ENCODE results near the gene LAMB2.

DNA sequence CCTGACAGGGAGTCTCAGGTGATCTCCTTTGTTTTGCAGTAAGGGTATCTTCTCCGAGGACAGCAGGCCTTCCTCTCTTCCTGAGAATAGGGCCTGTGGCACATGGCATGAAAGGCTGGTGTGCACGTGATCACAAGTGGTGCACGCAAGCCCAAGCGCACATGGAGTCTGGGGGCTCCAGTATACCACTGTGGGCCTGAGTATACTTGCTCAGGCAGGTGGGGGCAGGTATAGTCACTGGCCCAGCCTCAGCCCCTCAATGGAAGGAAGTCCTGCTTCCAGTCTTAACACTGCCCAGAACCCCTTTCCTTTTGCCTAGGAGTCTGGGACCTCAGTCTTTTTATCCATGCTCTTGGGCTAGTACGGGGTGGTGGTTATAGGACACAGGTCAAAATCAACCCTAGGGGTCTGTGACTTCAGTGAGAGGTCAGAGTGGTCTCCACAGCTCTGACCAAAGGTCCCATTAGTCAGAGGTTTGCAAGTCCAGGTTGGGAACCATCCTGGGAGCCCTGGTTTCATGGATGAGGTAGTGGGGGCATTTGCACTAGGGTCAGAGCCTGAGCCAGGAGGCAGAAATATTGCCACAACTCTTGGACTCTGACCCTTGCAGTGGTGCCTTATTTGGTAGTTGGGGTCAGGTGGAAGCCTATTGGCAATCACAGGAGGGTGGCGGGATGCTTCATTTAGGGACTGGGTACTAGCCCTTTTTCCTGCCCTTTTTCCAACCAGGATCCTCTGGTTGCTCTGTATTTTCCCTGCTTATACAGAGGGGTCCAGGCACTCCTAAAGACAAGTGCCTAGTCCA is 34.1 kb upstream of the LAMB2 start:
- no peak for TF ChIP-seq RCOR1 (conservative IDR thresholded peaks at IDR 0.05; ENCODE audit: low read depth, low read length)
- no peak for TF ChIP-seq EZH2 (IDR thresholded peaks at IDR 0.05; ENCODE audit: borderline replicate concordance, control insufficient read depth, low read depth, low read length)
- TF ChIP-seq HCFC1 (IDR thresholded peaks at IDR 0.05; ENCODE audit: low read length): no peak
- TF ChIP-seq CTCF (IDR thresholded peaks at IDR 0.05 in 2 of 3, conservative IDR thresholded peaks at IDR 0.05 in 1 of 3; ENCODE audit: control insufficient read depth in 2 of 3, extremely low read depth in 1 of 3, insufficient read depth in 1 of 3, low read depth in 3 of 3, low read length in 3 of 3): no peak
- TF ChIP-seq POLR2A (IDR thresholded peaks at IDR 0.05; ENCODE audit: low read depth, low read length): no peak
- TF ChIP-seq JUND (IDR thresholded peaks at IDR 0.05; ENCODE audit: low read depth, low read length): no peak
- no peak for TF ChIP-seq NFYB (IDR thresholded peaks at IDR 0.05; ENCODE audit: insufficient read depth, low read depth, low read length)
- TF ChIP-seq, protein P1, sequence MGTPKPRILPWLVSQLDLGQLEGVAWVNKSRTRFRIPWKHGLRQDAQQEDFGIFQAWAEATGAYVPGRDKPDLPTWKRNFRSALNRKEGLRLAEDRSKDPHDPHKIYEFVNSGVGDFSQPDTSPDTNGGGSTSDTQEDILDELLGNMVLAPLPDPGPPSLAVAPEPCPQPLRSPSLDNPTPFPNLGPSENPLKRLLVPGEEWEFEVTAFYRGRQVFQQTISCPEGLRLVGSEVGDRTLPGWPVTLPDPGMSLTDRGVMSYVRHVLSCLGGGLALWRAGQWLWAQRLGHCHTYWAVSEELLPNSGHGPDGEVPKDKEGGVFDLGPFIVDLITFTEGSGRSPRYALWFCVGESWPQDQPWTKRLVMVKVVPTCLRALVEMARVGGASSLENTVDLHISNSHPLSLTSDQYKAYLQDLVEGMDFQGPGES (IDR thresholded peaks at IDR 0.05): no peak
